HUES64 (cell line): ENCODE data around the gene CACFD1. TPM values are rescaled to one million over a fixed set of nuclear protein-coding genes. Genes with fewer than 3 reads are reported as not detected.

ENCODE experiments used
- H3K27ac ChIP-seq: 2 replicates; pipeline ENCODE4 v1.7.0; 2013; ENCODE audit warnings: low read depth, low read length, inconsistent platforms
- H3K27me3 ChIP-seq: 2 replicates; pipeline ENCODE4 v1.6.1; 2013; ENCODE audit warnings: mild to moderate bottlenecking, low read length; ENCODE audit not compliant: insufficient read depth
- H3K36me3 ChIP-seq: 2 replicates; pipeline ENCODE4 v1.6.1; 2013; ENCODE audit warnings: mild to moderate bottlenecking, low read length; ENCODE audit not compliant: insufficient read depth
- H3K4me1 ChIP-seq: 2 replicates; pipeline ENCODE4 v1.6.1; 2013; ENCODE audit warnings: mild to moderate bottlenecking, low read length, moderate library complexity; ENCODE audit not compliant: insufficient read depth
- H3K4me3 ChIP-seq: 2 replicates; pipeline ENCODE4 v1.5.1; 2013; ENCODE audit warnings: mild to moderate bottlenecking, low read length, moderate library complexity
- H3K9ac ChIP-seq: 2 replicates; pipeline ENCODE4 v1.6.1; 2013; ENCODE audit warnings: mild to moderate bottlenecking, low read depth, low read length
- H3K9me3 ChIP-seq: 2 replicates; pipeline ENCODE4 v1.6.1; 2013; ENCODE audit warnings: low read depth, low read length; ENCODE audit not compliant: insufficient read depth
- WGBS: fragments of 150-250, 120-280 bp; methylation state at CpG from one replicate; pipeline ENCODE4 v1.1.7; 2013; ENCODE audit warnings: missing lambda C conversion rate; 5-methylcytosine and 5-hydroxymethylcytosine counted together
- polyA plus RNA-seq, 2 experiments: library from polyadenylated mRNA; stranded (reverse); fragments of 50-300 nt; gene quantifications; one replicate each; pipeline ENCODE4 v1.2.3, GENCODE V29; 2013

Gene CACFD1
- polyA plus RNA-seq (2013, experiment 1 of 2), result 12.7 TPM
- 13.3 TPM for polyA plus RNA-seq (2013, experiment 2 of 2)

DNA sequence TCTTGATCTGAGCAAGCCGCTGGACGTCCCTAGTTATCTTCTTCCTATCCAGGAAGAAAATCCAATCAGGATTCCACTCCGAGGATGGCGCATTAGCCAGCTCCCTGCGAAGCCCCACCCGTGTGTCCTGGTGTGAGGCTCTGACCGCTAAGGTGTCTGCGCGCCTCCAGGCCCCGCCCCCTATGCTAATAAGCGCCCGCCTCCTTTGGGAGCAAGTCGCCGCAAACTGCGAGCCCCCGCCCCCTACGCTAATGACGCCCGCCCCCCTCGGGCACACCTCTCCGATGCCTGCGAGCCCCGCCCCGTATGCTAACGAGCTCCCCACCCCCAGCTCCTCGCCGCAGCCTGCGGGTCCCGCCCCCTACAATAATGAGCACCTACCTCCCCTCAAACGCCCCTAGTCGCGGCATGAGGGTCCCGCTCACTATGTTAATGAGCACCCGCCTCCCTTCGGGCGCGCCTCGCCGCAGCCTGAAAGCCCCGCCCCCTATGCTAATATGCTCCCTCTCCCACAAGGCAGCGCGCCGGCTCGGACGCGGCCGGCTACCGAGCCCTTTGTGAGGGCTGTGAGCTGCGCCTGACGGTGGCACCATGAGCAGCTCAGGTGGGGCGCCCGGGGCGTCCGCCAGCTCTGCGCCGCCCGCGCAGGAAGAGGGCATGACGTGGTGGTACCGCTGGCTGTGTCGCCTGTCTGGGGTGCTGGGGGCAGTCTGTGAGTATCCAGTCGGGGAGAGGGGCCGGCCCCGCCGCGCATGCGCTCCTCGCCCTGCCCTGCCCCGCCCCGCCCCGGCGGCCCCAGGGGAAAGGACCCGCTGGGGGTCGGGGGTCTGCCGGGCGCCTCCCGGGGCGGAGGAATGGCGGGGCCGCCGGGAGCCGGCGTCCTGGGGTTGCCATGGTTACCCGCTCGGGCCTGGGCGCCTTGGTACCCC lies at the start of gene CACFD1:
Gene CACFD1 (plus strand): TSS at position 503 of the 929 bp plus-strand sequence. CDS start 89 bp downstream, at position 592.
- WGBS, result under 1% methylated on average over 86 of the region's 86 CpGs
- Histone ChIP-seq H3K4me1 (peaks cover 12% of the 10 kb centered on the region), H3K9me3 (no peaks in the 10 kb centered on the region), H3K9ac (peak within 1 kb of the TSS; percentile 98), H3K4me3 (peak within 1 kb of the TSS; percentile 98), H3K27ac (peak within 1 kb of the TSS; percentile 99), H3K27me3 (0 out of 2 replicates have a peak, but pooled peaks cover 2% of the 10 kb centered on the region), H3K36me3 (no peaks in the 10 kb centered on the region)

DNA sequence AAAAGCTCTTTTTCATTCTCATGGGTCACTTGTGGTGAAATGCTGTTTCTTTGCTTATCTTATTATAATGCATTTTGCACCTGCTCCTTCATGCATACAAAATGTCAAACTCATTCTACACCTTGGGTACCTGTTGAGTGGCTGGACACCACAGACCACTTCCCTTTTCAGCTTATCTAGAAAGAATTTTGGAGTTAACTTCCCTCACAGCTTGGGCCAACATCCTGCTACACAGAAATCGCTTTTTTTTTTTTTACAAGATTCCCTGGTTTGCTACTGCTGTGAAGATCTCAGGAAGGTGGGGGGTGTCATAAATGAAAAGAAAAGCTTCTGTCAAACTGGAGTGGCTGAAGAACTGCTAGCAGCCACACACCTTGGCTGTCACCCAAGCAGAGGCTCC lies 44.6 kb upstream of the CACFD1 start:
- peaks cover 57% of the 10 kb centered on the region for H3K36me3 ChIP-seq
- WGBS, result 89% methylated on average over 1 of the region's 1 CpG
- no peaks in the 10 kb centered on the region for H3K27me3 ChIP-seq
- no peak overlapping the region for H3K4me3 ChIP-seq
- no peaks in the 10 kb centered on the region for H3K9me3 ChIP-seq
- no peak overlapping the region for H3K27ac ChIP-seq
- 0 out of 2 replicates have a peak, but pooled peaks cover 3% of the 10 kb centered on the region for H3K4me1 ChIP-seq
- no peak overlapping the region for H3K9ac ChIP-seq

DNA sequence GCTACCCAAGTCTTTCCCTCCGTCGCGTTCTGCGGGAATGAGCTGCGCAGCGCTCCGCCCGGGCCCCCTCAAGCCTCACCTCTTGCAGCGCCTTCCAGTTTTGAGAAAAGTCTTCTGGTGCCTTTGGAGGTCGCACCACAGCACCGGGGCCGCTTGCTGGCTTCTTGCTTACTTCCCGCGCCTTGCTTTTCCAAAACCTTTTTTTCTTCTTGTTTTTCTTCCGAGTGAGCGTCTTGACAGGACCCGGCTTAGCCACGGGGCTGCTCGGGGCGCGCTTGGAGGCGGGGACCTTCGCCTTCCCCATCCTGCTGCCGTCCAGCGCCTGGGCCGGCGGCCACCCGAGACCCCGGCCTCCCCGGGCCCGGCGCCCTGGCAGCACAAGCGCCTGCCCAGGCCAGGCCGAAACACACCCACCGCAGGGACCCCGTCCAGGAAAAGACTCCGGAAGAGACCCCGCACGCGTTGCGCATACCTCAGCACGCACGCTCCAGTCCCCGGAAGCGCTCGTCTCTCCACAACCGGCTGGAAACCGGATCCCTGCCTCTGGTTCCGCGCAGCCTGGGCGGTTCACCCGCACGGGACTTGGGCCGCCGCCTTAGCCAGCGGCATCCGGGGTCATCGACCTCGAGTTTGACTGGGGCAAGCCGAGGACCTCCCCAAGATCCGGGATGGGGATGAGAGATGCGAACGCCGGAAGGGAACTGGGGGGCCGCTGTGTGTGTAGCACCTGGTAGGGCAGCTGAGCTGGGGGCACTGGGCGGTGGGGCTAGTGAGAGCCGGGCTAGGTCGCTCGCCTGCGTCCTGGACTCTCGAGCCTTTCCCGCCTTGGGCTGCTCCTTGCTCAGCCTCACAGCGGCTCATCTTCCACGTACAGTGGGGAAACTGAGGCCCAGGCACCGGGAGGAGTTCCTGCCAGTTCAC lies 42.0 kb upstream of the CACFD1 start, which contains the start of gene REXO4:
Gene REXO4 (minus strand): TSS at position 470 of the 921 bp plus-strand sequence. CDS start 166 bp downstream, at position 304.
- Histone ChIP-seq H3K9ac (peak within 1 kb of the TSS; percentile 77), H3K27me3 (no peaks in the 10 kb centered on the region), H3K36me3 (peaks cover 33% of the 10 kb centered on the region), H3K4me1 (0 out of 2 replicates have a peak, but pooled peaks cover 3% of the 10 kb centered on the region), H3K9me3 (no peaks in the 10 kb centered on the region), H3K27ac (peak within 1 kb of the TSS; percentile 93; the same call in 1 of the 2 replicates), H3K4me3 (peak within 1 kb of the TSS; percentile 98)
- under 1% methylated on average over 75 of the region's 75 CpGs for WGBS

DNA sequence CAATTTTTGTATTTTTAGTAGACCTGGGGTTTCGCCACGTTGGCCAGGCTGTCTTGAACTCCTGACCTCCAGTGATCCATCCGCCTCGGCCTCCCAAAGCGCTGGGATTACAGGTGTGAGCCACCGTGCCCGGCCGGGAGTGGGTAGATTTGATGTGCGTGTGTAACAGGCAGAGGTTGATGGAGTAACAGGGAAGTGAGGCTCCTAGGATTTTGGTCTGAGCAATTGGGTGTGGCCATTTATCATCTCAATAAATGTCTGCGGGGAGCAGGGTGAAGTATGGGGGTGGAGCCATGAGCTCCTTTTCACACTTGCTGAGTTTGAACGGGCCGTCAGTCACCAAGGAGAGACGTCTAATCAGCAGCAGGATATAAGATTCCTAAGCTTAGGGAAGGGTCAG lies 40.8 kb upstream of the CACFD1 start:
- 53% methylated on average over 13 of the region's 13 CpGs for WGBS
- Histone ChIP-seq H3K9me3 (no peaks in the 10 kb centered on the region), H3K9ac (no peak overlapping the region), H3K4me3 (peak overlapping the region; percentile 98), H3K27me3 (no peaks in the 10 kb centered on the region), H3K4me1 (0 out of 2 replicates have a peak, but pooled peaks cover 3% of the 10 kb centered on the region), H3K27ac (no peak overlapping the region), H3K36me3 (peaks cover 22% of the 10 kb centered on the region)

DNA sequence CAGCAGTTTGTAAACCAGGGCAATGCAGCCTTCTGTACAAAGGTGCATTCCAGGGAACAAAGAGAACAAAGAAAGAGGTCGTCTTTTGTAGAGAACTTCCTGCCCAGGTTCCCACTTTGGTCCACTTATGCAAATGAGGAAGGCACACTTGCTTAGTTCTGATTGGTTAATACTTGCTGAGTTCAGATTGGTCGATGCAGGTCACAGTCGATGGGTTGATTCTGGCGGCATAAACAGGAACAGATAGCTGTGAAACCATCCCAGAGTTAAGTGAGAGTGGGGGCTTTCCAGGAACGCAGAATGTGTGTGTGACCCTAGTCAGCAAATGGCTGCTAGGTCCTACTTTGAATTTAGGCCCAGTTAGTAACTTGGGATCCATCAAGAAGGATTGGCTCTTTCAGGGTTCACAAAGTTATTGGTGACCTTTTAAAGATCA lies 39.4 kb upstream of the CACFD1 start:
- Histone ChIP-seq H3K36me3 (peaks cover 8% of the 10 kb centered on the region; the same call in 1 of the 2 replicates), H3K27ac (no peak overlapping the region), H3K4me3 (no peak overlapping the region), H3K9me3 (no peaks in the 10 kb centered on the region), H3K4me1 (0 out of 2 replicates have a peak, but pooled peaks cover 3% of the 10 kb centered on the region), H3K9ac (no peak overlapping the region), H3K27me3 (no peaks in the 10 kb centered on the region)
- 82% methylated on average over 5 of the region's 5 CpGs for WGBS

DNA sequence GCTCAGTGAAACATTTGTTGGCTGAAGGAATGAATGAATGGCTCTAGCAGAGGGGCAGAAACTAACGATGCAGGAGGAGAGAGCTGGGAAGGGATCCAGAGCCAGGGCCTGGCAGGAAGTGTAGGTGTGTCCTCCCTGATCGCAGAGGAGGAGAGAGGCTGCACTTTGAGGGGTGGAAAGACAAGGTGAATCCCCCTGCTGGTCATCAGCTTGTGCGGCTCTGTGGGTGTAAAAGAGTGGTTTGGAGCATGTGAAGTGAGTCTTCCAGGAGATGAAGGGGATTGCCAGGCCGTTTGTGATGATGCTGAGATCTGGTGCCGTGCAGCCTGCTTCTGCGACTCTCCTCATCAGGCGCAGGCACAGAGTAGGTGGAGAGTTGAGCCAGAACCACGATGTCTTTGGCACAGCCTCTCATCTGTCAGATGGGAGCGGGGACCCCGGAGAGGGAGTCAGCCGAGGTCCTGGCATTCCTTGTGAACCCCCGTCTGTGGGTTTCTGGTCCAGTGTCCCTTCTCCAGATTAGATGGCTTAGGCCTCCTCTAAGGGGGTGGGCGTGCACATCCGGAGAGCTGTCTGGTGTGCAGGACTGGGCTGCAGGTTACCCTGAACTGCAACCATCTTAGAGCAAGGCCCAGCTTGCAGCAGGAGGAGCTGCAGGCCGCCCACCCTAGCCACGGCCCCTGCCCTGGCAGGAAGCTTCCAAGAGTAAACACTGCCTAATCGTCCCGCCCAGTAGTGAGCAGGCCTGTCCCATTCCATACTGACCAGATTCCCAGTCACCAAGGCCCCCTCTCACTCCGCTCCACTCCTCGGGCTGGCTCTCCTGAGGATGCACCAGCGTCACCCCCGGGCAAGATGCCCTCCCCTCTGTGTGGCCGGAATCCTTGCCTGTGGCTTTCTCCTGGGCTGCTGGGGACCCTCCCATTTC lies 37.9 kb upstream of the CACFD1 start, which contains the start of gene ADAMTS13:
Gene ADAMTS13 (plus strand): TSS at position 753 of the 928 bp plus-strand sequence. CDS start 77 bp downstream, at position 830.
- 75% methylated on average over 23 of the region's 23 CpGs for WGBS
- Histone ChIP-seq H3K27me3 (no peaks in the 10 kb centered on the region), H3K4me3 (no peak within 1 kb of the TSS)

DNA sequence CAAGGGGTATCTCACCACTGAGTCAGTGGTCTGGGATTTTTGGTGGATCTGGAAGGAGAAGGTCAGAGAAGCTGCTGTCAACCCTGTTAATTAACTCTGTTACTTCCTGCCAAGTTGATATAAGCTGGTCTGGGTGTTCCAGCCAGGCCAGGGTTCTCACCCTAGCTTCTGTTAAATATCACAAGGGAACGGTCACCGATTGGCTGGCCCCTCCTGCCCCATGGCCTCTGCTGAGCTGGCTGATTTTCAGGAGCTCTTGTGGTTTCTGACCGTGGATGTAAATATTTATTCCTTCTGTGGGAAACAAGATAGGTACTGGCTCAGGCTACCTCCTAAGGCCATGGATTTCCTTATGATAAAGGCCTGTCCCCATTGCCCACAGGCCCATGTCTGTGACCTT lies 36.6 kb upstream of the CACFD1 start:
- Histone ChIP-seq H3K9ac (no peak overlapping the region), H3K27ac (no peak overlapping the region), H3K4me3 (no peak overlapping the region), H3K4me1 (0 out of 2 replicates have a peak, but pooled peaks cover 3% of the 10 kb centered on the region), H3K36me3 (0 out of 2 replicates have a peak, but pooled peaks cover 4% of the 10 kb centered on the region), H3K27me3 (peaks cover 10% of the 10 kb centered on the region), H3K9me3 (0 out of 2 replicates have a peak, but pooled peaks cover 2% of the 10 kb centered on the region)
- 94% methylated on average over 3 of the region's 3 CpGs for WGBS

More for the DNA sequence above, 37.9 kb upstream of the CACFD1 start, which contains the start of gene ADAMTS13:
- H3K9ac ChIP-seq, result no peak within 1 kb of the TSS
- H3K9me3 ChIP-seq, result no peaks in the 10 kb centered on the region
- H3K36me3 ChIP-seq, result 0 out of 2 replicates have a peak, but pooled peaks cover 4% of the 10 kb centered on the region
- no peak within 1 kb of the TSS for H3K27ac ChIP-seq
- H3K4me1 ChIP-seq, result 0 out of 2 replicates have a peak, but pooled peaks cover 3% of the 10 kb centered on the region

DNA sequence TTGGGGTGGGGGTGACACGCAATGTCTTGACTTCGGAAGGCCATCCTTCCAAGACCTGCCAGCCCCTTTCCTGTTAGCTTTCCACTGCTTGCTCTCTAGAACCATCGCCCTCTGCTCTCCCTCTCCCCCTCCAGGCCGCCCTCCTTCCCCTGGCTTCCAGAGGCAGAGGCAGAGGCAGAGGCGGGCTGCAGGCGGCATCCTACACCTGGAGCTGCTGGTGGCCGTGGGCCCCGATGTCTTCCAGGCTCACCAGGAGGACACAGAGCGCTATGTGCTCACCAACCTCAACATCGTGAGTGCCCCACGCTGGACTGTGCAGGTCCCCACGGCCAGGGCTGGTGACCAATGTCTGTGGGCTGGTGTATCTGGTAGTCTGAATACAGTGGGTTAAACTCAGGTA lies 35.6 kb upstream of the CACFD1 start:
- Histone ChIP-seq H3K4me1 (0 out of 2 replicates have a peak, but pooled peaks cover 2% of the 10 kb centered on the region), H3K27me3 (peaks cover 11% of the 10 kb centered on the region), H3K4me3 (no peak overlapping the region), H3K27ac (no peak overlapping the region), H3K9ac (no peak overlapping the region), H3K9me3 (0 out of 2 replicates have a peak, but pooled peaks cover 2% of the 10 kb centered on the region), H3K36me3 (0 out of 2 replicates have a peak, but pooled peaks cover 4% of the 10 kb centered on the region)
- WGBS, result 93% methylated on average over 12 of the region's 12 CpGs

DNA sequence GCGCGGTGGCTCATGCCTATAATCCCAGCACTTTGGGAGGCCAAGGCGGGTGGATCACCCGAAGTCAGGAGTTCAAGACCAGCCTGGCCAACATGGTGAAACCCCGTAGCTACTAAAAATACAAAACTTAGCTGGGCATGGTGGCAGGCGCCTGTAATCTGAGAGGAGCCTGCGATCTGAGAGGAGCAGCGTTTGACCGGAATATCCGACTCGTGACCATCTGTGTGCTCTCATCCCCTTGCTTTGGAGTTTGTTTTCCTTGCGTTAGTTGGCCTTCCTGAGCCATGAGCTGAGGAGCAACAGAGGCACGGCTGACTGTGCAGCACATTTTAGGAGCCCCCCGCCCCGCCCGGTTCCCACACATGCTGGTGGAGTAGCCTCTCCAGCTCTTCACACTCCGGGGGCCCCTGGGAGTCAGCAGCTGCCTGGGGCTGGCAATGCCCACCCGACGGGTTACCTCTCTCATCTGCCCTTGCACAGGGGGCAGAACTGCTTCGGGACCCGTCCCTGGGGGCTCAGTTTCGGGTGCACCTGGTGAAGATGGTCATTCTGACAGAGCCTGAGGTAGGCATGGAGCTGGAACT lies 34.6 kb upstream of the CACFD1 start:
- H3K36me3 ChIP-seq, result 0 out of 2 replicates have a peak, but pooled peaks cover 4% of the 10 kb centered on the region
- WGBS, result 93% methylated on average over 22 of the region's 22 CpGs
- H3K27ac ChIP-seq, result no peak overlapping the region
- H3K4me3 ChIP-seq, result no peak overlapping the region
- H3K4me1 ChIP-seq, result no peaks in the 10 kb centered on the region
- peaks cover 17% of the 10 kb centered on the region for H3K27me3 ChIP-seq
- 0 out of 2 replicates have a peak, but pooled peaks cover 2% of the 10 kb centered on the region for H3K9me3 ChIP-seq
- H3K9ac ChIP-seq, result no peak overlapping the region
